ENCODE measurements around the gene CLASP1. TPM values are rescaled to one million over a fixed set of nuclear protein-coding genes. Genes with fewer than 3 reads are reported as not detected.

Gene CLASP1
- total and polyA plus RNA-seq, 2 of the 8 experiments (the other 6 are each of a cell fraction or from before 2014, with no cell fraction given): 7.3 to 53.9 TPM

GRCh38 chr2:121564905-121565304 is 84.4 kb downstream of the CLASP1 start:
- H3K79me1 ChIP-seq (ENCODE audit: low read depth, low read length): peaks cover 15% of the 10 kb centered on the region; the same call in 1 of the 2 replicates
- 98% methylated on average over 3 of the region's 3 CpGs; no CpG with 5 or more reads in 1 of the 2 experiments for WGBS, 2 experiments (ENCODE audit: extremely low coverage in 1 of 2, insufficient coverage in 1 of 2, insufficient read length in 1 of 2, insufficient replicate concordance in 2 of 2, low coverage in 1 of 2, low lambda C conversion rate in 2 of 2, missing lambda C conversion rate in 1 of 2)
- H2AFZ ChIP-seq (ENCODE audit: low read length): no peak overlapping the region
- H4K5ac ChIP-seq (ENCODE audit: insufficient read length, low read depth, low read length): no peak overlapping the region
- TF ChIP-seq KDM4A (IDR thresholded peaks at IDR 0.05; ENCODE audit: low read depth, low read length, severe bottlenecking) (no peak), HDAC6 (IDR thresholded peaks at IDR 0.05; ENCODE audit: low read depth, low read length) (no peak), SUZ12 (IDR thresholded peaks at IDR 0.05; ENCODE audit: low read length) (no peak), BRCA1 (IDR thresholded peaks at IDR 0.05; ENCODE audit: low read depth, low read length) (no peak), EP300 (IDR thresholded peaks at IDR 0.05; ENCODE audit: borderline replicate concordance in 1 of 2, low read depth in 2 of 2, low read length in 2 of 2) (no peak), MAFK (IDR thresholded peaks at IDR 0.05; ENCODE audit: low read depth, low read length) (no peak), POLR2A (IDR thresholded peaks at IDR 0.05; ENCODE audit: control extremely low read depth in 1 of 2, low read depth in 2 of 2, low read length in 2 of 2) (no peak)
- peaks cover 1 to 3% of the 10 kb centered on the region in 2 experiments for H4K20me1 ChIP-seq (replicated peaks in 1 of 2; ENCODE audit: control insufficient read depth in 1 of 2, insufficient read depth in 2 of 2, low read length in 2 of 2)
- no peak overlapping the region for H3K9ac ChIP-seq (replicated peaks in 1 of 4; ENCODE audit: extremely low read depth in 1 of 4, low read depth in 3 of 4, low read length in 3 of 4)
- no peaks in the 10 kb centered on the region for H3K27me3 ChIP-seq (replicated peaks in 1 of 4; ENCODE audit: control insufficient read depth in 3 of 4, extremely low read depth in 1 of 4, insufficient read depth in 3 of 4, low read length in 3 of 4)
- no peak overlapping the region for H3K4ac ChIP-seq (replicated peaks; ENCODE audit: insufficient read length, low read depth, low read length)
- no peak overlapping the region for H4K91ac ChIP-seq (replicated peaks; ENCODE audit: insufficient read length, low read length)
- peaks cover 0 to 6% of the 10 kb centered on the region in 2 experiments; a peak in 1 of 4 replicates for H3K9me3 ChIP-seq (ENCODE audit: insufficient read depth in 2 of 2, low read depth in 1 of 2, low read length in 1 of 2)
- H3K18ac ChIP-seq (ENCODE audit: extremely low read depth, low read length): no peak overlapping the region
- H3K14ac ChIP-seq (ENCODE audit: insufficient read length): no peak overlapping the region
- H3K4me2 ChIP-seq (ENCODE audit: insufficient read depth in 1 of 2, low read depth in 2 of 2, low read length in 2 of 2): no peak overlapping the region
- CTCF ChIA-PET (ENCODE audit: partially characterized antibody): interaction anchor here (0.8 to 1.3 kb wide), 3 partner anchors 9 to 34 kb away, joined by 3 to 4 read pairs (median 3); partner anchors contain the start of gene RNU4ATAC
- H3K56ac ChIP-seq (replicated peaks; ENCODE audit: insufficient read length, low read depth, low read length): no peak overlapping the region
- H3K36me3 ChIP-seq (ENCODE audit: control insufficient read depth in 2 of 4, insufficient read depth in 4 of 4, low read length in 3 of 4): no peaks in the 10 kb centered on the region
- H2AK5ac ChIP-seq (ENCODE audit: low read depth, low read length): no peak overlapping the region
- FAIRE-seq: no peak
- H3K27ac ChIP-seq (ENCODE audit: low read depth, low read length): no peak overlapping the region
- no peak overlapping the region for H4K8ac ChIP-seq (ENCODE audit: extremely low read depth, insufficient read depth, low read length)
- no peak overlapping the region for H2BK5ac ChIP-seq (ENCODE audit: low read depth, low read length)
- H3K23ac ChIP-seq (ENCODE audit: insufficient read length): no peak overlapping the region
- POLR2A ChIA-PET (ENCODE audit: partially characterized antibody): no interaction called here
- no peaks in the 10 kb centered on the region for H3K23me2 ChIP-seq (ENCODE audit: low read depth, low read length)
- DNase-seq (ENCODE audit: low read depth in 1 of 2, low spot score in 2 of 2): no peak
- no peak overlapping the region for H2BK12ac ChIP-seq (ENCODE audit: low read depth, low read length)
- no peak overlapping the region for H3K4me3 ChIP-seq (ENCODE audit: extremely low read depth in 1 of 4, insufficient read depth in 2 of 4, low read depth in 3 of 4, low read length in 4 of 4)
- H2BK120ac ChIP-seq (replicated peaks; ENCODE audit: low read depth, low read length): no peak overlapping the region
- no peak overlapping the region for H2BK20ac ChIP-seq (ENCODE audit: low read length)
- no peak overlapping the region for H2BK15ac ChIP-seq (ENCODE audit: low read length)
- H3K4me1 ChIP-seq (replicated peaks in 1 of 4; ENCODE audit: control insufficient read depth in 3 of 4, insufficient read depth in 4 of 4, low read length in 3 of 4): peaks cover 0 to 10% (median 0%) of the 10 kb centered on the region in 4 experiments; a peak in 2 of 7 replicates
- peaks cover 7 to 68% of the 10 kb centered on the region in 2 experiments; a peak in 3 of 4 replicates for H3K79me2 ChIP-seq (ENCODE audit: control insufficient read depth in 1 of 2, insufficient read depth in 2 of 2, low read length in 2 of 2)

Data from H1 (cell line).